Measurements from ENCODE around the gene PEDS1. TPM values are rescaled to one million over a fixed set of nuclear protein-coding genes. Genes with fewer than 3 reads are reported as not detected.

Gene PEDS1
- total RNA-seq, 1 donor from 2014 or later: 9.5 TPM

- Mint-ChIP-seq H3K36me3 (no peaks in the 10 kb centered on the region), H3K27ac (no peak overlapping the region), H3K27me3 (ENCODE audit: insufficient read depth, low read depth) (peaks cover 16% of the 10 kb centered on the region), H3K4me1 (peaks cover 8% of the 10 kb centered on the region), H3K4me3 (peak overlapping the region; percentile 71), H3K9me3 (no peaks in the 10 kb centered on the region)
- Histone ChIP-seq H3K4me3 (no peak overlapping the region), H4K20me1 (ENCODE audit: low read depth) (peaks cover 3% of the 10 kb centered on the region), H2AFZ (replicated peaks) (no peak overlapping the region), H3K27me3 (peaks cover 35% of the 10 kb centered on the region), H3K36me3 (no peaks in the 10 kb centered on the region), H3K9ac (no peak overlapping the region), H3K9me3 (ENCODE audit: low read depth) (no peaks in the 10 kb centered on the region), H3K4me2 (no peak overlapping the region), H3K79me2 (ENCODE audit: low read depth) (no peaks in the 10 kb centered on the region), H3K27ac (no peak overlapping the region), H3F3A (ENCODE audit: low read depth) (peaks cover 11% of the 10 kb centered on the region), H3K4me1 (peaks cover 5% of the 10 kb centered on the region)
- no peak for DNase-seq (ENCODE audit: low spot score)
- TF ChIP-seq EZH2 (IDR thresholded peaks at IDR 0.05) (no peak), EZH2phosphoT487 (IDR thresholded peaks at IDR 0.05) (no peak), CTCF (IDR thresholded peaks at IDR 0.05) (no peak)
Measured at GRCh38 chr20:50187403-50188051, 34.0 kb upstream of the PEDS1 start.

GRCh38 chr20:50186987-50187402 is 33.5 kb upstream of the PEDS1 start:
- H3K9me3 Mint-ChIP-seq: no peaks in the 10 kb centered on the region
- H2AFZ ChIP-seq (replicated peaks): no peak overlapping the region
- H3K27ac Mint-ChIP-seq: no peak overlapping the region

GRCh38 chr20:50186151-50186885 is 32.8 kb upstream of the PEDS1 start:
- H3K4me2 ChIP-seq: no peak overlapping the region
- H3K36me3 ChIP-seq: no peaks in the 10 kb centered on the region
- no peak overlapping the region for H3K4me3 ChIP-seq
- Mint-ChIP-seq H3K9me3 (no peaks in the 10 kb centered on the region), H3K27me3 (ENCODE audit: insufficient read depth, low read depth) (peaks cover 16% of the 10 kb centered on the region), H3K27ac (no peak overlapping the region), H3K36me3 (no peaks in the 10 kb centered on the region), H3K4me3 (no peak overlapping the region), H3K4me1 (peaks cover 4% of the 10 kb centered on the region)
- peaks cover 23% of the 10 kb centered on the region for H3K27me3 ChIP-seq
- H3K9ac ChIP-seq: no peak overlapping the region
- H3K9me3 ChIP-seq (ENCODE audit: low read depth): no peaks in the 10 kb centered on the region
- no peaks in the 10 kb centered on the region for H3K79me2 ChIP-seq (ENCODE audit: low read depth)
- peak; percentile 92 for DNase-seq (ENCODE audit: low spot score)
- no peaks in the 10 kb centered on the region for H4K20me1 ChIP-seq (ENCODE audit: low read depth)
- H2AFZ ChIP-seq (replicated peaks): peak overlapping the region; percentile 2
- TF ChIP-seq EZH2 (IDR thresholded peaks at IDR 0.05): no peak
- no peak for TF ChIP-seq EZH2phosphoT487 (IDR thresholded peaks at IDR 0.05)
- TF ChIP-seq CTCF (IDR thresholded peaks at IDR 0.05): peak; percentile 97
- H3K4me1 ChIP-seq: no peaks in the 10 kb centered on the region
- H3F3A ChIP-seq (ENCODE audit: low read depth): peaks cover 1% of the 10 kb centered on the region
- no peak overlapping the region for H3K27ac ChIP-seq

More at GRCh38 chr20:50186987-50187402, 33.5 kb upstream of the PEDS1 start:
- no peaks in the 10 kb centered on the region for H3K36me3 Mint-ChIP-seq
- H3K36me3 ChIP-seq: no peaks in the 10 kb centered on the region
- no peak overlapping the region for H3K27ac ChIP-seq
- peaks cover 4% of the 10 kb centered on the region for H3K4me1 Mint-ChIP-seq
- H3K79me2 ChIP-seq (ENCODE audit: low read depth): no peaks in the 10 kb centered on the region
- H3K27me3 Mint-ChIP-seq (ENCODE audit: insufficient read depth, low read depth): peaks cover 14% of the 10 kb centered on the region
- H3K4me2 ChIP-seq: no peak overlapping the region
- H3K27me3 ChIP-seq: peaks cover 30% of the 10 kb centered on the region
- no peak for DNase-seq (ENCODE audit: low spot score)
- no peak for TF ChIP-seq CTCF (IDR thresholded peaks at IDR 0.05)
- no peak for TF ChIP-seq EZH2 (IDR thresholded peaks at IDR 0.05)
- H4K20me1 ChIP-seq (ENCODE audit: low read depth): peaks cover 3% of the 10 kb centered on the region
- H3F3A ChIP-seq (ENCODE audit: low read depth): peaks cover 8% of the 10 kb centered on the region
- H3K9ac ChIP-seq: no peak overlapping the region
- H3K9me3 ChIP-seq (ENCODE audit: low read depth): no peaks in the 10 kb centered on the region
- no peak overlapping the region for H3K4me3 Mint-ChIP-seq
- H3K4me1 ChIP-seq: no peaks in the 10 kb centered on the region
- H3K4me3 ChIP-seq: no peak overlapping the region
